ENCODE results near the gene POLE2.

The POLE2 gene

DNA sequence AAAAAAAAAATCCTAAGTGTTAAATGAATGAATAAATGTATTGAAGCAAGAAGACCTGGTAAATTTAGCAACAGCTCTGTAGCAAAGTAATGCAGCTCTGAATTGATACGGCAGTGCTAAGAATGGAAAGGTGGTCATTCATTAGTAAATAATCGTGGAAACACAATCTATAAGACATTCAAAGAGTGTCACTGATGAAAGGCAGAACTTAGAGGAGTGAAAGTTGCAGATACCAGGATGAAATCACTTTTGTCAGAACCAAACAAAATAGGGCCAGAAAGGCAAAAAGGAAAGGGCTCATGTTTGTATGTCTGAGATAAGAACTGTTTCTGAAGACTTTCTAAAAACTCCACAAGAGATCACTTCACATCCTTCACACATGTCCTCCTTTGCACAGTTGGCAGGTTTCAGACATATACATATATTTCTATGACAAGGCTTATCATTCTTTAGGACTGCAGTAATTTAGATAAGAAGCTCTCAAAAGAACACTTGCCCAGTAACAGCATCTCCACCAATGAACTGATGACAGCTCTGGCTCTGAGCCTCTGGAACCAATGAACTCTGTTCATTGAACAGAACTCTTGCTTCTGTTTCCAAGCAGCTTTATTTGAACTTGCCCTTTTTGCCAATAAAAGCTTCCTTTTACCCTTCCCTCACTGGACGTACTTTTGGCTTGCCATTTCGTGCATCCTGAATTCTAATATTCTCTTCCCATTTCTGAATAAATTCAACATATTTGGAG lies 93.5 kb downstream of the POLE2 start:
- H3K4me3 ChIP-seq (replicated peaks; ENCODE audit: low read depth, low read length) = no peak overlapping the region
- no peak for TF ChIP-seq CTCF (IDR thresholded peaks at IDR 0.05; ENCODE audit: low read depth, low read length, missing control alignments)
- DNase-seq (ENCODE audit: extremely low read depth, low read depth) = peak; percentile 59

All from HFF-Myc (cell line).